HG03159 (cell line): ENCODE measurements around the gene PTP4A2.
"Not testable (repeated sequence)": the region's sequence is repeated elsewhere in the genome, so short reads cannot be mapped to it uniquely, and the experiment has no call there.

Source experiments
- ATAC-seq: cut with Tn5 transposase; IDR thresholded peaks from one replicate; pipeline ENCODE4 v1.9.1; 2021; ENCODE audit warnings: mild to moderate bottlenecking, moderate library complexity; ENCODE audit not compliant: unreplicated experiment

PTP4A2 gene

DNA sequence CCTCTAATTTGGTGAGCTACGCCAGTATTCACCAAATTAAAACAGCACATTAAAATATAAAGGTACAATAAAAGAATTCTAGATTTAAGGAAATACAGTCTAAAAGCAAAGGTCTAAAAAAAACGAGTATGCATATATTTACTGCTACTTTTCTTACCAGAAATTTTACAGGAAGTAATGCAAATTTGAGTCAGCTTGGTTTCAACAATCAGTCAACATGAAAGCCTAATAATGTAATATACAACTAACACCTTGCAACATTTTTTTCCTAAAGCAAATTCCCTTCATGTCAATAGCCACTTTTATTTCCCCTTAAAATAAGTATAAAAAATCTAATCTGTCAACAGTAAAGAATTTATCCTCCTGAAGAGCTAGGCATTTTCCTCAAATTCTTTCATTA lies 11.9 kb downstream of the PTP4A2 start:
- no peak for ATAC-seq

DNA sequence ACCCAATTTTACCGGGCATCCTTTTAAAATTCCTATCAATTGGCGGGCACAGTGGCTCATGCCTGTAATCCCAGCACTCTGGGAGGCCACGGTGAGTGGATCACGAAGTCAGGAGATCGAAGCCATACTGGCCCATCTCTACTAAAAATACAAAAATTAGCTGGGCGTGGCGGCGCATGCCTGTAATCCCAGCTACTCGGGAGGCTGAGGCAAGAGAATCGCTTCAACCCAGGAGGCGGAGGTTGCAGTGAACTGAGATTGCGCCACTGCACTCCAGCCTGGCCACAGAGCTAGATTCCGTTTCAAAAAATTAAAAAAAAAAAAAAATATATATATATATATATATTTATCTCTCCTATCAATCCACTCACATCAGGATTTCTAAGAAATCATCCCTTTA lies 12.3 kb downstream of the PTP4A2 start:
- ATAC-seq: not testable (repeated sequence)

DNA sequence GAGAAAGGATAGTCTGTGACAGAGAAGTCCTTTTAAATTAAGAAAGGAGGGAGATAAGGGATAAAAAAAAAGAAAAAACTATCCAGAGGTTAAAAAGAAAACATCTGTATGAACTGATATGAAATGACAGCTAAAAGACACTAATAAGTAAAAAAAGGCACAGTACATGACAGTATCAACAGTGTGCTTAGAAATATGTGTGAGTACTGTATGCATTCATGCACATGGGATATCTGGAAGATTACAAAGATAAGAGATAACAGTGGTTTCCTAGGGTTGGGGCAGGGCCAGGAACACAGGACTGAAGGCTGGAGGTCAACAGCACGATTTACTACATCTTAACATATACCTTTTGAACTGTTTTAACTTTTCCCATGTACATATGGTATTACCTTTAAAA lies 13.3 kb downstream of the PTP4A2 start:
- ATAC-seq: no peak

DNA sequence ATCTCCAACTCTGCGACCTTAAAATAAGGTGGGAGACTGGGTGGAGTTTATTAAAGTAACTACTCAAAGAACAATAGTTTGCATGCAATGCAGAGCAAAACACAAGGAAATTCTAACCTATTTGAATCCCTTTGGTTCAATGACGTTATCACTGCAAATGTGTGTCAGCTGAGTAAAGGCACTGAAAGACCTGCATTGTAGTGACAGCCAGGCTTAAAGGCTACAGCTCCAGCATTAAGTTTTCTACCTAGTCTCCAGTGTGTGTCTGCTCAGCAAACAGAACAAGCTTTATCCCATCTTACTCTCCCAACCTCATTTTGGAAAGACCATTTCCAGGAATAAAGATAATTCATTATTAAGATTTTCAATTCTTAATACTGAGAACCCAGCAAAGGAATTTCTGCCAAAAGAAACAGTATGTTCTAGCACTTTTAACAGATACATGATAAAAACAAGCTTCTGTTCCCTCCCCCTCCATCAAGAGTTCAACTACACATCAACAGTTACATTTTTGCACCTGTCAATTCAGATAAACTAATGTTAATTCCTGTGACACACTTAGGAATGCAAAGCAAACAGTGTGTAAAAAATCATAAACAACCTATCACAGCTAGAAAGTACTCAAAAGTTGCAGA lies 14.2 kb downstream of the PTP4A2 start:
- ATAC-seq: no peak

- no peak for ATAC-seq
Observed at GRCh38 chr1:31920956-31921355, 17.2 kb downstream of the PTP4A2 start.

- no peak for ATAC-seq
Observed at GRCh38 chr1:31919591-31919990, 18.6 kb downstream of the PTP4A2 start.

DNA sequence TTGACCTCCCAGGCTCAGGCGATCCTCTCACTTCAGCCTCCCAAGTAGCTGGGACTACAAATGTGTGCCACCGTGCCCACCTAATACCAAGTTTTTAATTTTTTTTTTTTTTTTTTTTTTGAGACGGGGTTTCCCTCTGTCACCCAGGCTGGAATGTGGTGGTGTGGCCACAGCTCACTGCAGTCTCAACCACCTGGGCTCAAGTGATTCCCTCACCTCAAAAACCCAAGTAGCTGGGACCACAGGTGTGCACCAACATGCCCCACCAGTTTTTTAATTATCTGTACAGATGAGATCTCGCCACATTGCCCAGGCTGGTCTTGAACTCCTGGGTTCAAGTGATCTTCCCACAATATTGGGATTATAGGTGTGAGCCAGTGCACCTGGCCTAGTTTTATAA lies 22.7 kb downstream of the PTP4A2 start:
- no peak for ATAC-seq

- ATAC-seq: no peak
Observed at GRCh38 chr1:31913968-31914367, 24.2 kb downstream of the PTP4A2 start.

- ATAC-seq: no peak
Observed at GRCh38 chr1:31912839-31913239, 25.3 kb downstream of the PTP4A2 start.

GRCh38 chr1:31911994-31912780 lies 26.0 kb downstream of the PTP4A2 start:
- no peak for ATAC-seq

DNA sequence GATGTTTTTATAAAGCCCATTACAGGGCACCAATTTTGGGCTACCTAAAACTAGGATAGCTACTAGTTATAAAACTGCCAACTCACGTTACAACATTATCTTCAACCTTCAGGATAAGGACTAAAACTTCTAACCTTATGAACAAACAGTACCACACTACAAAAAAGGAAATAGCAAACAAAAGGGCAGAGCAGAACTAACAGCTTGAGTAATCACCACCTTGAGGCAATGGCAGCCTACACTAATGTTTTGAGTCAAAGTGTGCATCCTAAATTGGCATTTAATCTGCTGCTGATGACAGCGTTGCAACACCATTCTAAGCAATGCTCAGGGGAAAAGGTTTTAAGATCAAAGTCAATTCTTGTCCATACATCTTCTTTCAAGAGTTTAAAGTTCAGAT lies 27.2 kb downstream of the PTP4A2 start:
- ATAC-seq: no peak

DNA sequence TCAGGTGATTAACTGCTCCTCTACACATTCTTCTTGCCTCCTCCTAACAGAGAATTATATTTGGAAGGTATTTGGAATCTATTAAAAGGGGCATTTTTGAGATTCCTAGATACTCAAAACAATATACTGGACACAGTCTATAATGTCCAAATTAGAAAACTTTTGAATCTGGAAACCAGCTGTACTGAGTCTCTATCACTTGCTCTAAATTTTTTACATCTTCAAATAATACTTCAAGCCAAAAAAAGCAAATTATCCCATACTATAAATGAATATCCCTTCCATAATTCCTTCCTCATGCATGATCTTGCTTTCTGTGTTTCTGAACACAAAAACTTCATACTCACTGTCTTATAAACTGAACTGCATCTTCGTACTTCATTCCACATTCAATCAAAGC lies 28.5 kb downstream of the PTP4A2 start:
- ATAC-seq: no peak

GRCh38 chr1:31906557-31906956 lies 31.6 kb downstream of the PTP4A2 start:
- no peak for ATAC-seq

DNA sequence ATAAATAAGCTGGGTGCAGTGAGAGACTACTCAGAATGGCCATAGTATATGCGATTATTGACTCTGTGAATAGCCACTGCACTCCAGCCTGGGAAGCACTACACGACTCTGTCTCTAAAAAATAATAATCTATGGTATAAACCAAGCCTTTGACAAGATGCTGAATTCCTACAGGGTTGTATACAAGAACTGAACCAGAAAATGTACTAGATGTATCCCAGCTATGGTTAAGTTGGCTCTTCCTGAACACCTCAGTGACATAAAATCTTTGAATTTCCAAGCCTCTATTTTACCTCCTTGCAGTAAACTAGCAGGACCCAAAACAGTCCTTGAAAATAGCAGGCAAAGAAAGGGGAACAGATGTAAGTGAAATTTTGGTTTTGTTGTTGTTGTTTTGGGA lies 32.5 kb downstream of the PTP4A2 start:
- ATAC-seq: no peak

- no peak for ATAC-seq
Observed at GRCh38 chr1:31905093-31905509, 33.1 kb downstream of the PTP4A2 start.

- no peak for ATAC-seq
Observed at GRCh38 chr1:31904339-31905092, 33.7 kb downstream of the PTP4A2 start.

DNA sequence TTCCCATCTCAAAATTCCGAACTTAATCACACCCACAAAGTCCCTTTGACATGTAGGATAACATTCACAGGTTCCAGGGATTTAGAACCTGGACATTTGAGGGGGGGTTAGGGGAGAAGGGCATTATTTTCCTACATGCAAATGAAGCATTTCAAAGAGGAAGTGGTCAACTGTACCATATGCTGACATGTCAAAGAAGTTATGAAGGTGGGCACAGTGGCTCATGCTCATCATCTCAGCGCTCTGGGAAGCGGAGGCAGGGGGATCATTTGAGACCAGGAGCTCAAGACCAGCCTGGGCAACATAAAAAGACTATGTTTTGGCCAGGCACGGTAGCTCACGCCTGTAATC lies 35.7 kb downstream of the PTP4A2 start:
- ATAC-seq: no peak

GRCh38 chr1:31901838-31902509 lies 36.2 kb downstream of the PTP4A2 start:
- ATAC-seq: no peak

- ATAC-seq: no peak
Observed at GRCh38 chr1:31900790-31901189, 37.4 kb downstream of the PTP4A2 start.

DNA sequence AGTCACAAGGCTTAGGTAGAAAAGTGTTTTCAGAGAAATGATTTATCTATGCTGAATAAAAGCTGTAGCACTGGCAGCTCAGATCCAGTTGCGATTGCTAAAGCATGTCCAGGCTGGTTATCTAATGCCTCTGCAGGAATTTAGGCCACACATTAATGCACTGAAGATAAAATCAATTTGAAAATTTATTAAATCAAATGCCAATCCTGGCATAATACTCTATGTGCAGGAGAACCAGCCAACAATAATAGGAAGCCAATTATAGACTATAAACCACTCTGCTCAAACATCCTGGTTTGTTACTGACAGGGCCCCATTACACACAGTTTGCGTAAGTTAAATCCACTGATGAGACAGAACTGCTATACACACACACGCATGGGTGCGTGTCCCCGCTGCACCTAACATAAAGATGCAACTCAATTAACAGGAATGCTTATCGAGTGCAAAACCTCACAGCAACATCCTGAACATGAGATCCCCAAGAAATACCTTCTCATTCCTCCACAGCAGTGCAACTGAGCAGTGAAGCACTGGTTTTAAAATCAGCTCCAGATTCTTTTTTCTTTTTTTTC lies 40.6 kb downstream of the PTP4A2 start:
- no peak for ATAC-seq
